Measurements from ENCODE around the gene REV1. TPM values are rescaled to one million over a fixed set of nuclear protein-coding genes. Genes with fewer than 3 reads are reported as not detected.

The REV1 gene
- total and polyA plus RNA-seq, 9 of the 15 experiments (the other 6 are each of a cell fraction or from before 2014, with no cell fraction given) = 12.8 to 54.4 (median 29.6) TPM

- TF ChIP-seq HBP1 (CRISPR knock-in tag; IDR thresholded peaks at IDR 0.05) (peak; percentile 28; the same call in 1 of the 2 replicates), ZBTB1 (CRISPR knock-in tag; IDR thresholded peaks at IDR 0.05; ENCODE audit: borderline replicate concordance, low read depth) (peak; percentile 76; the same call in 1 of the 2 replicates), CHD1 (IDR thresholded peaks at IDR 0.05; ENCODE audit: low read length) (peak; percentile 51), PHF8 (IDR thresholded peaks at IDR 0.05; ENCODE audit: borderline replicate concordance, low read length) (peak; percentile 45; the same call in 1 of the 2 replicates), ARID2 (IDR thresholded peaks at IDR 0.05) (0 out of 2 replicates have a peak, but pooled peaks have one; percentile 45), FOXK2 (conservative IDR thresholded peaks at IDR 0.05 in 1 of 2, IDR thresholded peaks at IDR 0.05 in 1 of 2; ENCODE audit: low read depth in 2 of 2) (peak; percentile 17 to 23; a peak in 2 of 4 replicates), KAT8 (IDR thresholded peaks at IDR 0.05; ENCODE audit: low read depth) (no peak), MBD1 (CRISPR knock-in tag; IDR thresholded peaks at IDR 0.05) (no peak), TOE1 (IDR thresholded peaks at IDR 0.05; ENCODE audit: borderline replicate concordance) (no peak), TOE1 (CRISPR knock-in tag; IDR thresholded peaks at IDR 0.05; ENCODE audit: borderline replicate concordance, low read depth) (peak; percentile 58; the same call in 1 of the 2 replicates), ZNF696 (CRISPR knock-in tag; conservative IDR thresholded peaks at IDR 0.05) (no peak), BCOR (IDR thresholded peaks at IDR 0.05) (peak; percentile 53; the same call in 1 of the 2 replicates), ETS1 (conservative IDR thresholded peaks at IDR 0.05; ENCODE audit: control insufficient read depth, low read depth, low read length) (peak; percentile 68; the same call in 1 of the 2 replicates), HDAC1 (IDR thresholded peaks at IDR 0.05) (peak in 1 of 2 experiments; percentile 46; a peak in 1 of 4 replicates), ZNF511 (CRISPR knock-in tag; IDR thresholded peaks at IDR 0.05) (peak; percentile 26; the same call in 1 of the 2 replicates), MIER1 (IDR thresholded peaks at IDR 0.05; ENCODE audit: low read depth) (no peak), NCOR1 (IDR thresholded peaks at IDR 0.05) (no peak), ZFX (CRISPR knock-in tag; IDR thresholded peaks at IDR 0.05) (peak; percentile 56; the same call in 1 of the 2 replicates), TRIM25 (IDR thresholded peaks at IDR 0.05; ENCODE audit: borderline replicate concordance) (no peak), HMGN3 (IDR thresholded peaks at IDR 0.05; ENCODE audit: borderline replicate concordance, extremely low read depth, insufficient read length, low read depth, low read length) (no peak)
Observed at GRCh38 chr2:99489063-99489760, 605 bp downstream of the REV1 start (continued).
